Cardiac muscle cell (in vitro differentiated cells and primary cell): ENCODE data around the gene TPRA1. TPM values are rescaled to one million over a fixed set of nuclear protein-coding genes. Genes with fewer than 3 reads are reported as not detected.

Experiments
- DNase-seq, 2 donors: peaks; one replicate each; pipeline versions ENCODE4 v3.0.0 to v3.0.0-alpha.2; 2010 to 2017; ENCODE audit warnings: low read depth in 1 of 2, low spot score in 1 of 2
- H3K27ac ChIP-seq: fragments of 200-600 bp; sonication (generic); 2 replicates; pipeline ENCODE4 v1.5.1; 2016
- H3K27me3 ChIP-seq: fragments of 200-600 bp; sonication (generic); 2 replicates; pipeline ENCODE4 v1.6.0; 2016; ENCODE audit warnings: control low read depth
- H3K36me3 ChIP-seq: fragments of 200-600 bp; sonication (generic); 2 replicates; pipeline ENCODE4 v1.5.1; 2016; ENCODE audit warnings: control low read depth
- H3K4me1 ChIP-seq: fragments of 200-600 bp; sonication (generic); 2 replicates; pipeline ENCODE4 v1.8.1; 2017; ENCODE audit warnings: low read depth, mild to moderate bottlenecking, mixed run types
- H3K4me3 ChIP-seq: fragments of 200-600 bp; sonication (generic); 2 replicates; pipeline ENCODE4 v1.5.1; 2016; ENCODE audit warnings: mild to moderate bottlenecking
- H3K9me3 ChIP-seq: fragments of 200-600 bp; sonication (generic); 2 replicates; pipeline ENCODE4 v1.5.1; 2017; ENCODE audit warnings: low read depth, mild to moderate bottlenecking, control low read depth
- polyA plus RNA-seq: library from polyadenylated mRNA; unstranded; fragments of >200 nt; fragmentation: Nextera tagmentation; extraction: Ambion mirVana; gene quantifications from 2 replicates; pipeline ENCODE4 v1.2.1, GENCODE V29; 2016
- total RNA-seq: library from RNA; depleted of rRNA; stranded (reverse); fragments of >200 nt; gene quantifications from 2 replicates; pipeline ENCODE4 v1.2.3, GENCODE V29; 2016
- TF ChIP-seq, protein P1 (sequence below): IDR thresholded peaks from 2 replicates; pipeline ENCODE4 v1.5.1; 2012; ENCODE audit warnings: low read depth, mild to moderate bottlenecking, low read length

TPRA1 gene
- total and polyA plus RNA-seq, 2 experiments from 2014 or later, result 40.7 to 43.3 TPM

DNA sequence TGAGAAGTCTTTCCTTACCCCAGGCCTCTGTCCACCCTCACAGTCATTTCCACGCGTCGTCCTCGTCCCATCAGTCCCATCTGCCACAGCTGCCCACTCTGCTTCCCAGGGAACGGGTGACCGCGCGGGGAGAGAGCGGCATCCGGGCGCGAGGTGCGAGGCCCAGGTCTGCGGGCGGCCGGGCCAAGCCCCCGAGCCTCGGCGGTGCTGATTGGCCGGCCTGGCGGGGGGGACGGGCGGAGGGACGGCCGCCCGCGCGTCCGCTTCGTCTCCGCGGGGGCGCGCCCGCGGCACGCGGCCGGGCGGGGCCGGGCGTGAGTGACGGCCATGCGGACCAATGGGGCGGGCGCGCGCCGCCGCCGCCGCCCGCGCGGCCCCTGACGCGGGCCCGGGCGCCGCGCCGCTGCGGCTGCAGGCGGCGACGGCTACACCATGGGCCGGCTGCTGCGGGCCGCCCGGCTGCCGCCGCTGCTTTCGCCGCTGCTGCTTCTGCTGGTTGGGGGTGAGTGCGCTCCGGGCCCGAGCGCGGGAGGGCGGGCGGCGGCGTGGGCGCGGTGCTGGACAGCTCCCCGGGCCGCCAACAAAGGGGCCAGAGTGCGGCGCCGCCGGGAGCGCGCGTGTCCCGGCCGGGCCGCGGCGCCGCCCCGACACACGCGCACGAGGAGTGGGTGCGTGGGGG, 38.4 kb upstream of the TPRA1 start, which contains the start of gene PODXL2:
Gene PODXL2 (plus strand): TSS at position 398 of the 679 bp plus-strand sequence. CDS start 35 bp downstream, at position 433.
- H3K36me3 ChIP-seq, result no peaks in the 10 kb centered on the region
- peak within 1 kb of the TSS; percentile 34 for H3K4me3 ChIP-seq
- no peaks in the 10 kb centered on the region for H3K9me3 ChIP-seq
- H3K4me1 ChIP-seq, result no peaks in the 10 kb centered on the region
- TF ChIP-seq, protein P1, sequence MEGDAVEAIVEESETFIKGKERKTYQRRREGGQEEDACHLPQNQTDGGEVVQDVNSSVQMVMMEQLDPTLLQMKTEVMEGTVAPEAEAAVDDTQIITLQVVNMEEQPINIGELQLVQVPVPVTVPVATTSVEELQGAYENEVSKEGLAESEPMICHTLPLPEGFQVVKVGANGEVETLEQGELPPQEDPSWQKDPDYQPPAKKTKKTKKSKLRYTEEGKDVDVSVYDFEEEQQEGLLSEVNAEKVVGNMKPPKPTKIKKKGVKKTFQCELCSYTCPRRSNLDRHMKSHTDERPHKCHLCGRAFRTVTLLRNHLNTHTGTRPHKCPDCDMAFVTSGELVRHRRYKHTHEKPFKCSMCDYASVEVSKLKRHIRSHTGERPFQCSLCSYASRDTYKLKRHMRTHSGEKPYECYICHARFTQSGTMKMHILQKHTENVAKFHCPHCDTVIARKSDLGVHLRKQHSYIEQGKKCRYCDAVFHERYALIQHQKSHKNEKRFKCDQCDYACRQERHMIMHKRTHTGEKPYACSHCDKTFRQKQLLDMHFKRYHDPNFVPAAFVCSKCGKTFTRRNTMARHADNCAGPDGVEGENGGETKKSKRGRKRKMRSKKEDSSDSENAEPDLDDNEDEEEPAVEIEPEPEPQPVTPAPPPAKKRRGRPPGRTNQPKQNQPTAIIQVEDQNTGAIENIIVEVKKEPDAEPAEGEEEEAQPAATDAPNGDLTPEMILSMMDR, result no peak
- H3K27me3 ChIP-seq, result peaks cover 36% of the 10 kb centered on the region
- peak; percentile 72 to 87 for DNase-seq
- H3K27ac ChIP-seq, result no peak within 1 kb of the TSS

DNA sequence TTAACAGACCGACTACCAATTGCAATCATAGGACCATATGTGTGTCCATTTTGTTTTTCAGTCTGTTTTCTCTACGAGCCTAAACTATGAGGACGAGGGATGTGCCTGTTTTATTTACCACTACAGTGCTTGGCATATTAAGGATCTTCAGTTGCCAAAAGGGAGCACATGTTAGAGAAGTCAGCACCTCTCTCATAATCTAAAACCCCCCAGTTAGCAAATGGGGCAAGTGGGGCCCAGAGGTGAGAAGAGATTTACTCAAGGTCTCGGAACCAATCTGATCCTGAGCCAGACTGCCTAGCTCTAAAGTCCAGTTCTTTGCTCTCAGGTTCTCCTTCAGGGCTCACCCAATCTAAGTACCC, 37.9 kb upstream of the TPRA1 start:
- Histone ChIP-seq H3K4me3 (no peak overlapping the region), H3K4me1 (no peaks in the 10 kb centered on the region)
- TF ChIP-seq, protein P1, result no peak

DNA sequence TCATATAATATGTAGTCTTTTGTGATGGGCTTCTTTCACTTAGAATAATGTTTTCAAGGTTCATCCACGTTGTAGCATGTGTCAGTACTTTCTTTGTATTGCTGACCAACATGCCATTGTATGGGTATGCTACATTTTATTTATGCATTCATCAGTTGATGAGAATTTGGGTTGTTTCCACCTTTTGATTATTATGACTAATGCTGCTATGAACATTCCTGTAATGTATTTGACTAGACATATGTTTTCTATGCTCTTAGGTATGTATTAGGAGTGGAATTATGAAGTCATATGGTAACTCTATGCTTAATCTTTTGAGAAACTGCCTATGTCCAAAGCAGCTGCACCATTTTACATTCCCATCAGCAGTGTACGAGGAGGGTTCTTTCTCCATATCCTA, 35.3 kb upstream of the TPRA1 start:
- DNase-seq, result no peak
- TF ChIP-seq, protein P1, result no peak
- Histone ChIP-seq H3K9me3 (no peaks in the 10 kb centered on the region), H3K4me1 (no peaks in the 10 kb centered on the region), H3K36me3 (no peaks in the 10 kb centered on the region), H3K27me3 (peaks cover 36% of the 10 kb centered on the region), H3K27ac (no peak overlapping the region), H3K4me3 (no peak overlapping the region)

More for the DNA sequence above, 37.9 kb upstream of the TPRA1 start:
- Histone ChIP-seq H3K27ac (no peak overlapping the region), H3K36me3 (no peaks in the 10 kb centered on the region), H3K9me3 (no peaks in the 10 kb centered on the region), H3K27me3 (peaks cover 36% of the 10 kb centered on the region)
- no peak for DNase-seq

DNA sequence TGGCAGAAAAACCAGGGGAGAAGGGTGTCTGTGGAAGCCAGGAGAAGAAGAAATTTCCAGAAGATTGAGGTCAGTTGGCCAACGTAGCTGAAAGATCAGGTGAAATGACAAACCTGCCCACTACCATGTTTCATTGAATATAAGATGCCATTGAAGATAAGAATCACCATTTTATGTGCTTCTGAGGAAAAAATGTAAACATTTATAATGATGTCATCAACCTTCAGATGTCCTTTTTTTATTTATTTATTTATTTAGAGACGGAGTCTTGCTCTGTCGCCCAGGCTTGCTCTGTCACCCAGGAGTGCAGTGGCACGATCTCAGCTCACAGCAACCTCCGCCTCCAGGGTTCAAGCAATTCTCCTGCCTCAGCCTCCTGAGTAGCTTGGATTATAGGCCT, 33.5 kb upstream of the TPRA1 start:
- peaks cover 36% of the 10 kb centered on the region for H3K27me3 ChIP-seq
- no peak for DNase-seq
- no peaks in the 10 kb centered on the region for H3K4me1 ChIP-seq
- no peak overlapping the region for H3K27ac ChIP-seq
- H3K9me3 ChIP-seq, result no peaks in the 10 kb centered on the region
- peaks cover 5% of the 10 kb centered on the region for H3K36me3 ChIP-seq
- TF ChIP-seq, protein P1, result no peak
- H3K4me3 ChIP-seq, result no peak overlapping the region

DNA sequence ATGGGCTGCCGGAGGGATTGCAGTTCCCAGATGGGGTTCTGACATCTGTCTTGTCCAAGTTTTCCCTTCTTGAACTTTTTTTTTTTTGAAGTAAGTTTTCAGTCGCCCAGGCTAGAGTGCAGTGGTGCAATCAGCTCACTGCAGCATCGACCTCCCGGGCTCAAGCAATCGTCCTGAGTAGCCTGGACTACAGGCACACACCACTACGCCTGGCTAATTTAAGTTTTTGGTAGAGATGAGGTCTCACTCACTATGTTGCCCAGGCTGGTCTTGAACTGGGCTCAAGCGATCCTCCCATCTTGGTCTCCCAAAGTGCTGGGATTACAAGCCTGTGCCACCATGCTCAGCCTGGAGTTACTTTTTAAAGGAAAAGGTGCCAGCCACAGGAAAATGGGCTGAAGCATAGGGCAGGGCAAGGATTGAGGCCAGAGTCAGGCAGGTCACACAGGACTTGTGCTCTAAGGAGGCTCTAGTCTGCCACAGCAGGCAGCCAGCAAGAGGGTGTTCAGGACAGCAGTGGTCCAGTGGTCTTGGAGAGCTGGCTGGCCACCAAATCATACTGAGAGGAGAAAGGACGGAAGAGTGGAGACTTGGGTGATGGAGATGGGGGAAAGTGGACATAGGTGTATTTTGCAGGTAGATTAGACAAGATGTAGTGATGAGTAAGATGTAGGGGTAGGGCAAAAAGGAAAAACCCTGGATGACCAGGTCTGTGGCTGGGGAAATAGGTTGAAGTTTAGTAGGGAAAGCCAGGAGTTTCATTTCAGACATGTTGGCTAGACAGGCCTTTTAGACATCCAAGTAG, 32.4 kb upstream of the TPRA1 start:
- H3K4me1 ChIP-seq, result no peaks in the 10 kb centered on the region
- peaks cover 27% of the 10 kb centered on the region for H3K27me3 ChIP-seq
- no peak overlapping the region for H3K4me3 ChIP-seq
- H3K9me3 ChIP-seq, result no peaks in the 10 kb centered on the region
- no peak for DNase-seq
- TF ChIP-seq, protein P1, result no peak
- H3K27ac ChIP-seq, result no peak overlapping the region
- H3K36me3 ChIP-seq, result peaks cover 5% of the 10 kb centered on the region
